Glomerular endothelial cell (primary cell): ENCODE data around the gene OR13C9. TPM values are rescaled to one million over a fixed set of nuclear protein-coding genes. Genes with fewer than 3 reads are reported as not detected.
"Not testable (repeated sequence)": the region's sequence is repeated elsewhere in the genome, so short reads cannot be mapped to it uniquely, and the experiment has no call there.

Experiments
- DNase-seq: peaks from one replicate; pipeline ENCODE4 v3.0.0-alpha.2; 2011; ENCODE audit warnings: low read depth, low spot score; ENCODE audit errors: extremely low read depth
- total RNA-seq: library from RNA; depleted of rRNA; stranded (reverse); fragments of >200 nt; gene quantifications from 2 replicates; pipeline ENCODE4 v1.2.3, GENCODE V29; 2015

Gene OR13C9
- total RNA-seq, result not detected in 2 replicates

DNA sequence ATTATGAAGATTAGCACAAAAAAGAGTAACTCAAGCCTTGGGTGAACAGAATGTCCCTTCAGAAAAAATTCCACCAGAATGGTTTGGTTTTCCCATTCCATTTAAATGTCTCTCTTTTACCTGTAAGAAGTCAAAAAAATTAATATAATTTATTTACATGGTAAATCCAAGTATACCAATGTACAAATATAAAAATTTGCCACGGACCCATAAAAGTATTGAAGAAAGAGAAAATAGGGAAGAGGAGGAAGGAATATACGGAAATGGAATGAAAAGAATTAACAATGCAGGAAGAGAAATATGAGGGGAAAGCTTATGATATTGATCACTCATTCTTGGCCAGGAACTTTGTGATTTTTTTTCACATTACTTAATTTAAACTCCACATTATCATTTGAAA is at the start of gene OR13C9:
Gene OR13C9, minus strand, starts transcription at position 101 of the 400 bp plus-strand sequence. Its CDS starts 0 bp downstream, at position 101.
- no peak for DNase-seq

GRCh38 chr9:104658496-104659195 is 40.6 kb upstream of the OR13C9 start:
- no peak for DNase-seq

DNA sequence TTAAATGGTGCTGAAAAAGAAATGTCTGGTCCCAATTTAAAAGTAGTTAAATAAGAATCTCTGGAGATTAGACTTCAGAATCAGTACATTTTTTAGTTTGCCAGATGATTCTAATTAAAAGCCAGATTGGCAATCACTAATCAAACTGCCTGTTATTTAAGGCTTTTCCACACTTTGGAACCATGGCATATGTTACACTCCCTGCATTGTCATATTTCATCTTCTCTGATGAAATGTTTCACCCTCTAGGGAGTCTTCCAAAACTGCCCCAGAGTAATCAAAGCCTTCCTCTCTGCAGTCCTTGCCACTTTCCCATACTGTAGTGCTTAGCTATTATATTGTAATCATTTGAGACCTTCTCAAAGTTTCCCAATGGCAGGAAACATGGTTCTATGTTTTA is 17.5 kb upstream of the OR13C9 start:
- no peak for DNase-seq

DNA sequence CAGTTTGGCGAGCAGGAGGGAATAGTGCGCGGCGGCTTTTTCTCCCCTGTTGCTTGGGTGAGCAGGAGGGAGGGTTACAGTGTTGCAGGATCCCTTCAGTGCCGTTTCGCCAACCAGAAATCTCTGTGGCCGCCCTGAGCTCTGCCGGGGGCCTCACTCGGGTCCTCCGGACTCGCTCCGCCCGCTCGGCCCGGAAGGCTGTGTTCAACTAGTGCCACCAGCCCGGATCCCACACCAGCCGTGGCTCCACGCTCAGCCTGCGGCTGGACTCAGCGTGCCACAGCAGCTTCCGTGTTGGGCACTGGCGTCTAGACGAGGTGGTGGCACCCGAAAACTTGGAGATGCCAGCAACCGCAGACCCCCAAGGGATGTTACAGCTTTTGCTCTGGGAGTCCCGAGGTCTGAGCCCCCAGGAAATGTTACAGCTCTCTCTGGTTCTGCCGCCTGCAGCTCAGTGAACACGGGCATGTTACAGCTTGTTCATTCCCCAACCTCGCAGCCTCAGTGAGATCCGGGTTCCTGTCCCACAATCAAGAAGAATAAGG is 16.0 kb upstream of the OR13C9 start:
- no peak for DNase-seq

DNA sequence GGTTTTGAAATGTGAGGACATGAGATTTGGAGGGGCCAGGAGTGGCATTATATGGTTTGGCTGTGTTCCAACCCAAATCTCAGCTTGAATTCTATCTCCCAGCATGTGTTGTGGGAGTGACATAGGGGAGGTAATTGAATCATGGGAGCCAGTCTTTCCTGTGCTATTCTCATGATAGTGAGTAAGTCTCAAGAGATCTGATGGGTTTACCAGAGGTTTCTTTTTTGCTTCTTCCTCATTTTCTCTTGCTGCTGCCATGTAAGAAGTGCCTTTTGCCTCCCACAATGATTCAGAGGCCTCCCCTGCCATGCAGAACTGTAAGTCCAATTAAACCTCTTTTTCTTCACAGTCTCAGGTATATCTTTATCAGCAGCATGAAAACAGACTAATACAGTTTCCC is 8.0 kb upstream of the OR13C9 start:
- DNase-seq, result not testable (repeated sequence)

DNA sequence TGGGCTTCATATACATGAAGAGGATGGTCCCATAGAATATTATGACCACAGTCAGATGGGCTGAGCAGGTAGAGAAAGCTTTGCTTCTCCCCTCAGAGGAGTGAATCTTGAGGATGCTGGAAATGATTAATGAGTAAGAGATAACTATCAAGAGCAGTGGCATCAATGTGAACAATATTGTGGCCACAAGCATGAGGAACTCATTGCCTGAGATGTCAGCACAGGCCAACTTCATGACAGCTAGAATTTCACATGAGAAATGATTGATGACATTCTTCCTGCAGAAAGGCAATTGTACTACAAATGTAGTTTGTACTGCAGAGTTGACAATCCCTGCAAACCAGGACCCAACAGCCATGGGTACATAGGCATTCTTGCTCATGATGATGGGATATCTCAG is 586 bp downstream of the OR13C9 start:
- DNase-seq, result no peak

- no peak for DNase-seq
Measured at GRCh38 chr9:104611213-104611612, 6.8 kb downstream of the OR13C9 start.

- no peak for DNase-seq
Measured at GRCh38 chr9:104608336-104608735, 9.7 kb downstream of the OR13C9 start.

- no peak for DNase-seq
Measured at GRCh38 chr9:104606152-104606551, 11.9 kb downstream of the OR13C9 start.

GRCh38 chr9:104605527-104605926 is 12.5 kb downstream of the OR13C9 start, which contains the start of gene OR13C2:
Gene OR13C2, minus strand, starts transcription at chr9:104605627. Its CDS starts 0 bp downstream, at chr9:104605627.
- not testable (repeated sequence) for DNase-seq

DNA sequence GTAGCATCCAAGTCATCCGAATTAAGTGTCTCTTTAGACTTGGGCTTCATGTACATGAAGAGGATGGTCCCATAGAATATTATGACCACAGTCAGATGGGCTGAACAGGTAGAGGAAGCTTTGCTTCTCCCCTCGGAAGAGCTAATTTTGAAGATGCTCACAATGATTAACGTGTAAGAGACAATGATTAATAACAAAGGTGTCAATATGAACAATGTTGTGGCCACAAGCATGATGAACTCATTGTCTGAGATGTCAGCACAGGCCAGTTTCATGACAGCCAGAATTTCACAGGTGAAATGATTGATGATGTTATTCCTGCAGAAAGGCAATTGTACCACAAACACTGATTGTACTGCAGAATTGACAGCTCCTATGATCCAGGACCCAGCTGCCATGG is 13.2 kb downstream of the OR13C9 start:
- DNase-seq, result no peak

- not testable (repeated sequence) for DNase-seq
Measured at GRCh38 chr9:104599313-104599712, 18.7 kb downstream of the OR13C9 start, which contains the start of gene OR13C5. Gene OR13C5, minus strand, starts transcription at chr9:104599413. Its CDS starts 0 bp downstream, at chr9:104599413.

GRCh38 chr9:104598749-104599148 is 19.3 kb downstream of the OR13C9 start:
- not testable (repeated sequence) for DNase-seq

- no peak for DNase-seq
Measured at GRCh38 chr9:104589626-104590025, 28.4 kb downstream of the OR13C9 start.

- no peak for DNase-seq
Measured at GRCh38 chr9:104586496-104587180, 31.4 kb downstream of the OR13C9 start.

- no peak for DNase-seq
Measured at GRCh38 chr9:104580562-104580961, 37.4 kb downstream of the OR13C9 start.

GRCh38 chr9:104577263-104577662 is 40.7 kb downstream of the OR13C9 start:
- no peak for DNase-seq

DNA sequence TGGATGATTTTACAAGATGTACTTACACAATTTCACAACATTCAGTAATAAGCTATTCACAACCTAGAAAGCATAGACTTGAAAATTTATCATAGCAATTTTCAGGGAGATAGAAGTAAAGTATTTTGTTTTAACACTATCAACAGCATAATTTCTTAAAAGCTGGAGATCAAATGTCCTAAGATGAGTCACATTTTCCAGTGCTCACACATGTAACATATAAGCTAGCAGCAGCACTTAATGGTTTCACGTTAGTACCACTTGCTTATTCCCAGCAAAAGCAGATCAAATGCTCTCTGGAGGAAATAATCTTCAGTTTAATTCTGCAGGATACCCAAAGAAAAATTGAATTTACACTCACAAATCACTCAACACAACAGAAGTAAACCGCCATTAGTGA is 42.5 kb downstream of the OR13C9 start:
- DNase-seq, result no peak

- DNase-seq, result no peak
Measured at GRCh38 chr9:104572612-104573011, 45.4 kb downstream of the OR13C9 start.

DNA sequence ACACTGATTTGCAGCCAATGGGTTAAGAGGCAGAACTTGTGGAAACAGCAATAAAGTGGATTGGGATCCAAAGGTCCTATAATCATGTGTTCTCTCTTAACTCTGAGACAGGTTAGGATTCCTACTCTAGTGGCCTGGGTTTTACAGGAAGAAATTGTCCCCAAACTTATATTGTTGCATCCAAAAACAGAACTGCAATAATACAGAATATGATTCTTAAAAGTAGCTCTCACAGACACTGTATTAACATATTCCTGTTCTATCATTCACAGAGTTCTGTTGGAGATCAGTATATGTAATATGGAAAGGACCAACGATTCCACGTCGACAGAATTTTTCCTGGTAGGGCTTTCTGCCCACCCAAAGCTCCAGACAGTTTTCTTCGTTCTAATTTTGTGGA is 49.1 kb downstream of the OR13C9 start, which contains the start of gene OR13C8:
Gene OR13C8, plus strand, starts transcription at position 301 of the 400 bp plus-strand sequence. Its CDS starts 0 bp downstream, at position 301.
- no peak for DNase-seq
